Lower lobe of right lung (tissue), 2 donors: ENCODE measurements around the gene AGTR1. TPM values are rescaled to one million over a fixed set of nuclear protein-coding genes. Genes with fewer than 3 reads are reported as not detected.

Experiments
- ATAC-seq, 2 donors: fragments of 200-7000 bp; cut with Tn5 transposase; one replicate each; pipeline ENCODE4 v1.9.1; 2020 to 2022; ENCODE audit warnings: mild to moderate bottlenecking in 2 of 2, moderate library complexity in 2 of 2
- DNase-seq: peaks from one replicate; pipeline ENCODE4 v3.0.0-alpha.2; 2020
- H3K27ac ChIP-seq: fragments of 200-600 bp; one replicate; pipeline ENCODE4 v1.8.0; 2022
- H3K27me3 ChIP-seq: fragments of 200-600 bp; one replicate; pipeline ENCODE4 v1.8.0; 2022; ENCODE audit warnings: low read depth
- H3K36me3 ChIP-seq: fragments of 200-600 bp; one replicate; pipeline ENCODE4 v1.8.0; 2022; ENCODE audit warnings: mild to moderate bottlenecking
- H3K4me1 ChIP-seq: fragments of 200-600 bp; one replicate; pipeline ENCODE4 v1.8.0; 2022
- H3K4me3 ChIP-seq: fragments of 200-600 bp; one replicate; pipeline ENCODE4 v1.8.0; 2022; ENCODE audit warnings: mild to moderate bottlenecking
- H3K9me3 ChIP-seq: fragments of 200-600 bp; one replicate; pipeline ENCODE4 v1.8.0; 2022
- CTCF ChIP-seq: fragments of 200-600 bp; IDR thresholded peaks from one replicate; pipeline ENCODE4 v1.8.0; 2022; ENCODE audit warnings: antibody characterized with exemption, mild to moderate bottlenecking
- intact Hi-C: fragments of 100-400 bp; cut with DNase I; formaldehyde crosslinking; loops from one replicate; pipeline ENCODE4 v1.11.0; 2022
- total RNA-seq: library from RNA; stranded (reverse); fragmentation: NEBNext Ultra II Directional; extraction: Animal tissue kit (Norgen Biotek cat#: 25700); gene quantifications from one replicate; pipeline ENCODE4 v1.2.1, GENCODE V29; 2021
- donor health status: DM: no; HTN: yes; CAD: no; lungs with severe emphysema.

Gene AGTR1
- total RNA-seq, 1 donor from 2014 or later, result 10.8 TPM

GRCh38 chr3:148698190-148698810 is 597 bp downstream of the AGTR1 start:
- Histone ChIP-seq H3K4me1 (no peaks in the 10 kb centered on the region), H3K4me3 (peak overlapping the region; percentile 53), H3K27me3 (peaks cover 14% of the 10 kb centered on the region), H3K27ac (peak overlapping the region; percentile 48), H3K36me3 (no peaks in the 10 kb centered on the region), H3K9me3 (no peaks in the 10 kb centered on the region)
- DNase-seq (no peak), ATAC-seq (peak in 1 of 2 donors; percentile 25)
- intact Hi-C loops, result no loop called here
- no peak for TF ChIP-seq CTCF

- Histone ChIP-seq H3K27ac (no peak overlapping the region), H3K27me3 (no peaks in the 10 kb centered on the region), H3K9me3 (no peaks in the 10 kb centered on the region), H3K4me3 (no peak overlapping the region), H3K36me3 (no peaks in the 10 kb centered on the region), H3K4me1 (no peaks in the 10 kb centered on the region)
- intact Hi-C loops, result no loop called here
- TF ChIP-seq CTCF, result no peak
- no peak for DNase-seq
- no peak for ATAC-seq
These were observed 7.6 kb downstream of the AGTR1 start for GRCh38 chr3:148705314-148705713.

- no peak for ATAC-seq
- no peak for DNase-seq
- intact Hi-C loops, result no loop called here
- no peak overlapping the region for H3K27ac ChIP-seq
- H3K4me3 ChIP-seq, result no peak overlapping the region
- no peaks in the 10 kb centered on the region for H3K36me3 ChIP-seq
- H3K4me1 ChIP-seq, result no peaks in the 10 kb centered on the region
- H3K27me3 ChIP-seq, result no peaks in the 10 kb centered on the region
- TF ChIP-seq CTCF, result no peak
- H3K9me3 ChIP-seq, result no peaks in the 10 kb centered on the region
These were observed 10.1 kb downstream of the AGTR1 start for GRCh38 chr3:148707601-148708380.

GRCh38 chr3:148708409-148708808 is 10.7 kb downstream of the AGTR1 start:
- no peak for DNase-seq
- intact Hi-C loops, result no loop called here
- no peak for TF ChIP-seq CTCF
- Histone ChIP-seq H3K4me1 (no peaks in the 10 kb centered on the region), H3K4me3 (no peak overlapping the region), H3K27me3 (no peaks in the 10 kb centered on the region), H3K9me3 (no peaks in the 10 kb centered on the region), H3K36me3 (no peaks in the 10 kb centered on the region), H3K27ac (no peak overlapping the region)
- no peak for ATAC-seq

- no peak overlapping the region for H3K4me3 ChIP-seq
- no peaks in the 10 kb centered on the region for H3K36me3 ChIP-seq
- no peaks in the 10 kb centered on the region for H3K9me3 ChIP-seq
- intact Hi-C loops, result no loop called here
- ATAC-seq, result no peak
- no peak overlapping the region for H3K27ac ChIP-seq
- DNase-seq, result no peak
- H3K4me1 ChIP-seq, result no peaks in the 10 kb centered on the region
- TF ChIP-seq CTCF, result no peak
- H3K27me3 ChIP-seq, result no peaks in the 10 kb centered on the region
These were observed 12.0 kb downstream of the AGTR1 start for GRCh38 chr3:148709560-148710253.
